T-helper 17 cell (primary cell): ENCODE measurements around the gene NNT. TPM values are rescaled to one million over a fixed set of nuclear protein-coding genes. Genes with fewer than 3 reads are reported as not detected.

Experiments used
- ATAC-seq: fragments of 150-1000 bp; cut with Tn5 transposase; 2 replicates; pipeline ENCODE4 v1.10.0; 2021; ENCODE audit warnings: mild to moderate bottlenecking, moderate library complexity
- DNase-seq, 3 donors: peaks; one replicate each; pipeline versions ENCODE4 v3.0.0 to v3.0.0-alpha.2; 2020 to 2021
- H3K9me3 ChIP-seq: one replicate; pipeline ENCODE4 v1.7.0; 2013; ENCODE audit warnings: low read length, mild to moderate bottlenecking; ENCODE audit not compliant: control insufficient read depth, poor library complexity, severe bottlenecking
- H3K27ac Mint-ChIP-seq: one replicate; pipeline ENCODE4 v1.8.0; 2022; ENCODE audit warnings: mild to moderate bottlenecking, moderate library complexity, mixed read lengths
- H3K27me3 Mint-ChIP-seq: one replicate; pipeline ENCODE4 v1.8.0; 2022; ENCODE audit warnings: mixed read lengths
- H3K36me3 Mint-ChIP-seq: one replicate; pipeline ENCODE4 v1.8.0; 2022; ENCODE audit warnings: low read depth, mixed read lengths
- H3K4me1 Mint-ChIP-seq: one replicate; pipeline ENCODE4 v1.8.0; 2022; ENCODE audit warnings: mild to moderate bottlenecking, mixed read lengths
- H3K4me3 Mint-ChIP-seq: one replicate; pipeline ENCODE4 v1.8.0; 2022; ENCODE audit warnings: mild to moderate bottlenecking, moderate library complexity, mixed read lengths
- total RNA-seq, 4 donors: library from RNA in 2 of 4; stranded (reverse) in 2 of 4; gene quantifications; one replicate each; pipeline ENCODE4 v1.2.3 and lab custom pipeline; 2022 to 2026

The NNT gene
- total RNA-seq, 2 donors from 2014 or later, result 42.6 to 49.5 TPM

DNA sequence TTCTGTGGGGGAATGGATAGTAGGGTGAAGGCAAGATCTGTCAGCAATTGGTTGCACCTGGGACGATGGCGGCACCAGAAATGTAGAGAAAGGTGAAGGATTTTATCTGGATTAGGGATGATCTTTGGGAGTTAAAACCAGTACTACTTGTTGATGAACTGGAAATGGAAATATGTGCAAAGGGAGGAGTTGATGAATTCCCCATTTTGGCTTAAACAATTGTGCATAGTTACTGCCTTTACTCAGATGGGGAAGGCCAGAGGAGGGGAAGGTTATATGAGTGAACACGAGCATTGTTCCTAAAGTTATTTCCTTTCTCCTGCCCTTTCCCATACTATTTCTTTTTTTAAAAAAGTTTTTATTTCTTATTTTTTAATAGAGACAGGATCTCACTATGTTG is 19.1 kb downstream of the NNT start:
- Mint-ChIP-seq H3K4me1 (peaks cover 9% of the 10 kb centered on the region), H3K4me3 (no peak overlapping the region), H3K27ac (no peak overlapping the region), H3K36me3 (peaks cover 8% of the 10 kb centered on the region), H3K27me3 (no peaks in the 10 kb centered on the region)
- DNase-seq, result no peak
- no peak for ATAC-seq
- H3K9me3 ChIP-seq, result no peaks in the 10 kb centered on the region

- ATAC-seq, result no peak
- Mint-ChIP-seq H3K27ac (no peak overlapping the region), H3K36me3 (peaks cover 8% of the 10 kb centered on the region)
Measured at GRCh38 chr5:43623048-43623680, 20.2 kb downstream of the NNT start.

DNA sequence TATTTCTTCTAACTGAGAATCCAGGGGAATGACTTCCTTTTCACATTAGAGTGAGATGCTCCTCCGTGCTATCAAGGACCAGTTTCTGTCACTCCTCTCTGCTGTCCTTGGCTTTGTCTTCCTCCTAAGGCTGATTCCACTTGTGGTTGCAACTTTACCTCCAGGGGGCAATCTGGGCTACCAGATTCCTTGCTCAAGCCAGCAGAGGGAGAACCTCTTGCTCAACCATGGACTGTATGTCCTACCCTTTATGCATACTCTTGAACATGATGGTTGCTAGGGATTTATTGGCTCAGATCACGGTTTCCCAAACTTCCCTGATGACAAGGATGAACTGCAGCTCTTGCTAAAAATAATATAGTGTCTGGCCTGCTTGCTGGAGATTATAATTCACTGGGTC is 24.0 kb downstream of the NNT start:
- Mint-ChIP-seq H3K27me3 (no peaks in the 10 kb centered on the region), H3K4me3 (no peak overlapping the region), H3K4me1 (peaks cover 15% of the 10 kb centered on the region), H3K27ac (no peak overlapping the region), H3K36me3 (peaks cover 7% of the 10 kb centered on the region)
- no peaks in the 10 kb centered on the region for H3K9me3 ChIP-seq
- DNase-seq, result no peak
- ATAC-seq, result peak; percentile 41

More at GRCh38 chr5:43623048-43623680, 20.2 kb downstream of the NNT start:
- H3K9me3 ChIP-seq, result no peaks in the 10 kb centered on the region
- no peaks in the 10 kb centered on the region for H3K27me3 Mint-ChIP-seq
- DNase-seq, result no peak
- H3K4me1 Mint-ChIP-seq, result peaks cover 9% of the 10 kb centered on the region
- H3K4me3 Mint-ChIP-seq, result no peak overlapping the region

- no peak overlapping the region for H3K4me3 Mint-ChIP-seq
- H3K4me1 Mint-ChIP-seq, result peaks cover 25% of the 10 kb centered on the region
- H3K36me3 Mint-ChIP-seq, result peaks cover 19% of the 10 kb centered on the region
- no peak for DNase-seq
- H3K27me3 Mint-ChIP-seq, result no peaks in the 10 kb centered on the region
- H3K27ac Mint-ChIP-seq, result peak overlapping the region; percentile 62
- peak; percentile 85 for ATAC-seq
- H3K9me3 ChIP-seq, result no peaks in the 10 kb centered on the region
Measured at GRCh38 chr5:43631182-43631910, 28.4 kb downstream of the NNT start.

DNA sequence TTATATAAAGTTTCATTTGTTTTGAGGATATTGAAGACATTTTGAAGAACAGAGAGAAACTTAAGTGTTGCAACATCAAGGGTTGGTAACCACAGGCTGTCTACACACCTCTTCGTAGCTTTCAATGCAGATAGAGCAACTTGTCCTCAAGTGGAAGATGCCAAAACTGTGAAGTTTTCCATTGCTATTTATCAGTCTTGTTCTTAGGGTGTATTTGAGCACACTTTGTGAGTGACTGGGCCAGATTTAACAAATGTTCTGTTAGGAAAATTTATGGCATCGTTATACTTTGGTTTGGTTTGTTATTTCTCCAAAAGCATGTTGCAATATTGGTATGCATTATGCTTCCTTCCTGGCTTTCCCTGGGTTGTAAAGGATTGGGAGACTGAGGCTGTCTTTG is 31.6 kb downstream of the NNT start:
- peak overlapping the region; percentile 41 for H3K27ac Mint-ChIP-seq
- H3K9me3 ChIP-seq, result no peaks in the 10 kb centered on the region
- DNase-seq (no peak), ATAC-seq (no peak)
- peaks cover 30% of the 10 kb centered on the region for H3K4me1 Mint-ChIP-seq
- no peak overlapping the region for H3K4me3 Mint-ChIP-seq
- H3K36me3 Mint-ChIP-seq, result peaks cover 19% of the 10 kb centered on the region
- H3K27me3 Mint-ChIP-seq, result no peaks in the 10 kb centered on the region

DNA sequence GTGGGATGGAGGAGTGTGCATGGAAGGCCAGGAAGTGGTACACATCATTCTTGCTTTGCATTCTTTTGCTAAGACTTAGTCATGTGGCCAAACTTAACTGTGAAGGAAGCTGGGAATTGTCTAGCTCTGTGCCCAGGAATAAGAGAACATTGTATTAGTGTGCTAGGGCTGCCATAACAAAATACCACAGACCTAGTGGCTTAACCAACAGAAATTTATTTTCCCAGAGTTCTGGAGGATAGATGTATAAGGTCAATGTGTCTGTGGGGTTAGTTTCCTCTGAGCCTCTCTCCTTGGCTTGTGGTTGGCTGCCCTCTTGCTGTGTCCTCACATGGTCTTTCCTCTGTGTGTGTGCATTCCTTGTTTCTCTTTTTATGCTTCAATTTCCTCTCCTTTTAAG is 32.4 kb downstream of the NNT start:
- Mint-ChIP-seq H3K36me3 (peaks cover 16% of the 10 kb centered on the region), H3K4me1 (peaks cover 25% of the 10 kb centered on the region)
- no peak for ATAC-seq

DNA sequence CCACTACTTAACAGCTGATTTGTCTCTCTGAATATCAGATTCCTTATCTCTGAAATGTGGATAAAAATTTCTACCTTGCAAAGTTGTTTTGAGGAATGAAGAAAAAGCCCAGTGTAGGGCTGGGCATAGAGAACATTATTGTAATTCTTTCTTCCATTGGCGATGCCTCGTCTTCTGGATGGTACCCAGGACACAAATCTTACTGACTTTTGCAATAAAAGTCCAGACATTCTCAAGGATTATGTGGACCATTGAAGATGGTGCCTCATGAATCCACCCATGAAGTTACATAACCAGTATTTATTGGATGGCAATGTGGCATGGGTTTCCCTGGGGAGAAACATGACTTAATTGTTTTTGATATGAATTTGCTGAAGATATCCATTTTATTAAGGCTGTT is 33.1 kb downstream of the NNT start:
- Mint-ChIP-seq H3K27ac (no peak overlapping the region), H3K4me1 (peaks cover 22% of the 10 kb centered on the region), H3K36me3 (peaks cover 18% of the 10 kb centered on the region), H3K4me3 (no peak overlapping the region), H3K27me3 (no peaks in the 10 kb centered on the region)
- no peaks in the 10 kb centered on the region for H3K9me3 ChIP-seq
- DNase-seq (no peak), ATAC-seq (no peak)

More for the DNA sequence above, 32.4 kb downstream of the NNT start:
- Mint-ChIP-seq H3K27me3 (no peaks in the 10 kb centered on the region), H3K4me3 (no peak overlapping the region), H3K27ac (peak overlapping the region; percentile 41)
- no peak for DNase-seq
- no peaks in the 10 kb centered on the region for H3K9me3 ChIP-seq

DNA sequence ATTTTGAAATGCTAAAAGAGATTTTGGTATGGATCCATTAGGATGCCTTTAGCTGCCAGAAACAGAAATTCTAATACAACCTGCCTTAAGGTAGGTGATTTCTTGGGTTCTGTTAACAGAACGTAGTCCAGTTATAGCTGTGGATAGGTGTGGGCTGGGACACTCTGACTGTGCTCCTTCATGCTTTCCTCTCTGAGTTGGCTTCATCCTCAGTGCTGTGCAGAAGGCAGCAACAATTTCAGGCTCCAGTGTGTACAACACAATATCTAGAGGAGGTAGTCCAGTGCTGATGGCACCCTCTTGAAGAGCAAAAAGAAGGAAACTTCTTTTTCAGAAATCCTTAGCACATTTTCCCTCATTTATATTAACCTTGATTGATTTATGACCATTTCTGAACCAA is 34.4 kb downstream of the NNT start:
- DNase-seq (no peak), ATAC-seq (no peak)
- H3K4me1 Mint-ChIP-seq, result peaks cover 28% of the 10 kb centered on the region
- no peaks in the 10 kb centered on the region for H3K9me3 ChIP-seq
- no peak overlapping the region for H3K27ac Mint-ChIP-seq
- no peak overlapping the region for H3K4me3 Mint-ChIP-seq
- H3K27me3 Mint-ChIP-seq, result no peaks in the 10 kb centered on the region
- H3K36me3 Mint-ChIP-seq, result peaks cover 16% of the 10 kb centered on the region

DNA sequence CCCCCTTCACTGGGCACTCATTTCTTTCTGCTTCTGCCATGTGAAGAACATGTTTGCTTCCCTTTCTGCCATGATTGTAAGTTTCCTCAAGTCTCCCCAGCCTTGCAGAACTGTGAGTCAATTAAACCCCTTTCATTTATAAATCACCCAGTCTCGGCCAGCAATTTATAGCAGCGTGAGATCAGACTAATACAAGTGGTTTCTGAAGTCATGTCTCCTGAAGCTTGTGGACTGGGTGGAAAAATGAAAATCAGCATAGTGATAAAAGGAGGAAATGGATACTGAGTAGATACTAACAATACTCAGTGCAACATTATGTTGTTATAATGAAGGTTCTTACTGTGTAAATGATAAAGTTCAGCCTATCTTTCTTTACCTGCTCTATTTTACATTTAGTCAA is 35.1 kb downstream of the NNT start:
- DNase-seq (no peak), ATAC-seq (no peak)
- Mint-ChIP-seq H3K27me3 (no peaks in the 10 kb centered on the region), H3K4me1 (peaks cover 29% of the 10 kb centered on the region), H3K27ac (no peak overlapping the region), H3K36me3 (peaks cover 16% of the 10 kb centered on the region), H3K4me3 (no peak overlapping the region)
- H3K9me3 ChIP-seq, result no peaks in the 10 kb centered on the region

- no peaks in the 10 kb centered on the region for H3K27me3 Mint-ChIP-seq
- DNase-seq (no peak), ATAC-seq (no peak)
- H3K27ac Mint-ChIP-seq, result no peak overlapping the region
- no peak overlapping the region for H3K4me3 Mint-ChIP-seq
- peaks cover 26% of the 10 kb centered on the region for H3K4me1 Mint-ChIP-seq
- no peaks in the 10 kb centered on the region for H3K9me3 ChIP-seq
- H3K36me3 Mint-ChIP-seq, result peaks cover 12% of the 10 kb centered on the region
Measured at GRCh38 chr5:43638546-43638945, 35.6 kb downstream of the NNT start.

- Mint-ChIP-seq H3K36me3 (peaks cover 10% of the 10 kb centered on the region), H3K4me3 (no peak overlapping the region)
Measured at GRCh38 chr5:43639566-43639965, 36.6 kb downstream of the NNT start.

GRCh38 chr5:43642428-43642827 is 39.4 kb downstream of the NNT start:
- Mint-ChIP-seq H3K27me3 (no peaks in the 10 kb centered on the region), H3K4me3 (no peak overlapping the region), H3K36me3 (peaks cover 2% of the 10 kb centered on the region), H3K27ac (no peak overlapping the region), H3K4me1 (peaks cover 14% of the 10 kb centered on the region)
- ATAC-seq (no peak), DNase-seq (no peak)
- no peaks in the 10 kb centered on the region for H3K9me3 ChIP-seq

More at GRCh38 chr5:43639566-43639965, 36.6 kb downstream of the NNT start:
- DNase-seq (no peak), ATAC-seq (no peak)
- H3K27ac Mint-ChIP-seq, result peak overlapping the region; percentile 24
- no peaks in the 10 kb centered on the region for H3K9me3 ChIP-seq
- H3K4me1 Mint-ChIP-seq, result peaks cover 23% of the 10 kb centered on the region
- H3K27me3 Mint-ChIP-seq, result no peaks in the 10 kb centered on the region

DNA sequence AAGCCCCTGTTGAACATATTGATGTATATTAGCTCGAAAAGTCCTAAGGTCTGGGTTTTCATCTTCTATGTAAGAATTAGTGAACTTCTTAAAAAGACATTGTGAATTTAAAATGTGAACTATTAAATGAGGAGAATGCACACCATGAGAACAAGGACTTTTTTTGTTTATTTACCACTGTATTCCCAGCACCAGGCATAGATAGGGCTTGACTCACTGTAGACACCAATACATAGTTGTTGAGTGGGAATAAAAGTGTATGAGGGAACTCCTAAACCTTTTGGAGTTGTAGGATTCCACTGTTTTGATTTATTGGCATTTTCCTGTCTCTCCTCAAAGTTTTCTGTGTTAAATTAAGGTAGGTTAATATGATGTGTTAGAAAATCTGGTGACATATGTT is 40.3 kb downstream of the NNT start:
- peak overlapping the region; percentile 7 for H3K4me3 Mint-ChIP-seq
- peaks cover 8% of the 10 kb centered on the region for H3K4me1 Mint-ChIP-seq
- H3K9me3 ChIP-seq, result no peaks in the 10 kb centered on the region
- peaks cover 2% of the 10 kb centered on the region for H3K36me3 Mint-ChIP-seq
- peak overlapping the region; percentile 4 for H3K27ac Mint-ChIP-seq
- no peak for DNase-seq
- H3K27me3 Mint-ChIP-seq, result no peaks in the 10 kb centered on the region
- ATAC-seq, result no peak

DNA sequence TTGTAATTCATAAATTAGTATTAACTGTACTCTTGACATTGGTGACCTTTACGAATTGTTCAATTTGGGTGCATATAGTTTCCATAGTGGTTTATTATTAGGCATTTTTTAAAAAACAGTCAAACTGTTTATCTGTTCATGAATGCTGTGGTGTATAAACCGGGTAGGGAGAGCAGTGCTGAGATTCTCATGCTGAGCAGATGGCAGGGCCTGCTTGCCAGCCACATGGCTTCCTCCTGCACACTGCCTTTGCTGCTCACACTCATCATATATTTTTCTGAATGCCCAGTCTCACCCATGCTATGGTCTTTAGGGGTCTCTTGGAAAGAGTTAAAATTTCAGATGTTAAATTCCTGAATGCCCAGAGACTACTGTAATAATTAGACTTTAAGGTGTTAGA is 40.8 kb downstream of the NNT start:
- Mint-ChIP-seq H3K27me3 (no peaks in the 10 kb centered on the region), H3K27ac (peak overlapping the region; percentile 4), H3K4me3 (peak overlapping the region; percentile 7), H3K36me3 (peaks cover 2% of the 10 kb centered on the region), H3K4me1 (peaks cover 8% of the 10 kb centered on the region)
- no peak for ATAC-seq
- no peak for DNase-seq
- H3K9me3 ChIP-seq, result no peaks in the 10 kb centered on the region
